H9 (cell line): ENCODE measurements around the gene WNT2. TPM values are rescaled to one million over a fixed set of nuclear protein-coding genes. Genes with fewer than 3 reads are reported as not detected.

Experiments used
- DNase-seq: peaks from one replicate; pipeline ENCODE4 v3.0.0-alpha.2; 2017
- H2AFZ ChIP-seq: one replicate; pipeline ENCODE4 v1.6.1; 2013; ENCODE audit warnings: mild to moderate bottlenecking, low read length, control low read depth, moderate library complexity
- H2AK5ac ChIP-seq: 2 replicates; pipeline ENCODE4 v1.6.1; 2013; ENCODE audit warnings: low read length, control low read depth, mixed read lengths; ENCODE audit not compliant: insufficient read length
- H2BK120ac ChIP-seq: one replicate; pipeline ENCODE4 v1.6.1; 2013; ENCODE audit warnings: low read depth, mild to moderate bottlenecking, low read length, control low read depth, inconsistent platforms; ENCODE audit not compliant: poor library complexity, severe bottlenecking
- H2BK12ac ChIP-seq: 2 replicates; pipeline ENCODE4 v1.6.1; 2013; ENCODE audit warnings: low read length, control low read depth, mixed read lengths, low read depth; ENCODE audit not compliant: insufficient read length
- H2BK15ac ChIP-seq: 2 replicates; pipeline ENCODE4 v1.6.1; 2013; ENCODE audit warnings: low read depth, low read length, control low read depth
- H2BK20ac ChIP-seq: one replicate; pipeline ENCODE4 v1.6.1; 2013; ENCODE audit warnings: low read depth, mild to moderate bottlenecking, low read length, control low read depth, inconsistent platforms; ENCODE audit not compliant: poor library complexity, severe bottlenecking
- H2BK5ac ChIP-seq: 2 replicates; pipeline ENCODE4 v1.6.1; 2013; ENCODE audit warnings: low read length, control low read depth, mixed read lengths; ENCODE audit not compliant: insufficient read length
- H3K14ac ChIP-seq: 2 replicates; pipeline ENCODE4 v1.6.1; 2013; ENCODE audit warnings: low read length, control low read depth; ENCODE audit not compliant: insufficient read depth
- H3K18ac ChIP-seq: 2 replicates; pipeline ENCODE4 v1.6.1; 2013; ENCODE audit warnings: low read depth, mild to moderate bottlenecking, mixed read lengths, low read length, control low read depth; ENCODE audit not compliant: insufficient read length
- H3K23ac ChIP-seq: 2 replicates; pipeline ENCODE4 v1.6.1; 2013; ENCODE audit warnings: low read length, control low read depth, mixed read lengths, low read depth; ENCODE audit not compliant: insufficient read length
- H3K23me2 ChIP-seq: 2 replicates; pipeline ENCODE4 v1.6.1; 2013; ENCODE audit warnings: low read depth, mild to moderate bottlenecking, mixed read lengths, low read length, control low read depth; ENCODE audit not compliant: insufficient read length, poor library complexity, severe bottlenecking
- H3K27ac ChIP-seq: 2 replicates; pipeline ENCODE4 v1.5.1; 2013; ENCODE audit warnings: low read length, control low read depth, mixed read lengths, low read depth; ENCODE audit not compliant: insufficient read length
- H3K27me3 ChIP-seq: 2 replicates; pipeline ENCODE4 v1.6.1; 2013; ENCODE audit warnings: low read length, control low read depth, inconsistent platforms; ENCODE audit not compliant: insufficient read depth
- H3K4ac ChIP-seq: 2 replicates; pipeline ENCODE4 v1.6.1; 2013; ENCODE audit warnings: low read depth, mild to moderate bottlenecking, control low read depth, inconsistent platforms, low read length, moderate library complexity
- H3K4me1 ChIP-seq: 2 replicates; pipeline ENCODE4 v1.6.1; 2013; ENCODE audit warnings: low read length, control low read depth, inconsistent platforms; ENCODE audit not compliant: insufficient read depth
- H3K4me2 ChIP-seq: 2 replicates; pipeline ENCODE4 v1.6.1; 2013; ENCODE audit warnings: low read length, control low read depth, mixed read lengths; ENCODE audit not compliant: insufficient read length, insufficient read depth
- H3K56ac ChIP-seq: 2 replicates; pipeline ENCODE4 v1.6.1; 2013; ENCODE audit warnings: low read depth, mild to moderate bottlenecking, mixed read lengths, low read length, control low read depth; ENCODE audit not compliant: insufficient read length
- H3K79me1 ChIP-seq: 2 replicates; pipeline ENCODE4 v1.6.1; 2013; ENCODE audit warnings: low read depth, mild to moderate bottlenecking, moderate library complexity, low read length, control low read depth, inconsistent platforms; ENCODE audit not compliant: insufficient read depth, poor library complexity, severe bottlenecking
- H3K79me2 ChIP-seq: 2 replicates; pipeline ENCODE4 v1.6.1; 2013; ENCODE audit warnings: low read length, control low read depth, inconsistent platforms; ENCODE audit not compliant: insufficient read depth
- H3K9ac ChIP-seq: 2 replicates; pipeline ENCODE4 v1.6.1; 2013; ENCODE audit warnings: low read length, control low read depth, mixed read lengths; ENCODE audit not compliant: insufficient read length; ENCODE audit errors: extremely low read depth
- H3K9me3 ChIP-seq: one replicate; pipeline ENCODE4 v1.6.1; 2013; ENCODE audit warnings: low read depth, low read length, inconsistent platforms; ENCODE audit not compliant: control insufficient read depth
- H3T11ph ChIP-seq: one replicate; pipeline ENCODE4 v1.6.1; 2013; ENCODE audit warnings: mild to moderate bottlenecking, low read length, control low read depth, inconsistent platforms
- H4K20me1 ChIP-seq: one replicate; pipeline ENCODE4 v1.6.1; 2013; ENCODE audit not compliant: control insufficient read depth, insufficient read length, insufficient read depth
- H4K5ac ChIP-seq: 2 replicates; pipeline ENCODE4 v1.6.1; 2013; ENCODE audit warnings: low read depth, mild to moderate bottlenecking, mixed read lengths, low read length, control low read depth; ENCODE audit not compliant: insufficient read length
- H4K8ac ChIP-seq: replicated peaks from 2 replicates; pipeline ENCODE4 v1.6.1; 2013; ENCODE audit warnings: low read length, control low read depth, mixed read lengths, low read depth; ENCODE audit not compliant: insufficient read length
- H4K91ac ChIP-seq: 2 replicates; pipeline ENCODE4 v1.6.1; 2013; ENCODE audit warnings: low read depth, mild to moderate bottlenecking, moderate library complexity, mixed read lengths, low read length, control low read depth; ENCODE audit not compliant: insufficient read length
- H3K27ac Mint-ChIP-seq, 3 experiments: 2 replicates in 2 of 3; 3 replicates in 1 of 3; pipeline ENCODE4 v1.8.0; 2020 to 2021; ENCODE audit warnings: mixed read lengths in 3 of 3, mild to moderate bottlenecking in 1 of 3, moderate library complexity in 1 of 3
- H3K27me3 Mint-ChIP-seq: 2 replicates; pipeline ENCODE4 v1.8.0; 2021; ENCODE audit warnings: low read depth, mild to moderate bottlenecking, moderate library complexity, mixed read lengths
- H3K36me3 Mint-ChIP-seq, 3 experiments: 2 replicates in 2 of 3; 3 replicates in 1 of 3; pipeline ENCODE4 v1.8.0; 2020 to 2021; ENCODE audit warnings: low read depth in 3 of 3, mixed read lengths in 3 of 3; ENCODE audit not compliant: insufficient read depth in 1 of 3
- H3K4me1 Mint-ChIP-seq, 2 experiments: 2 replicates each; pipeline ENCODE4 v1.8.0; 2020; ENCODE audit warnings: mixed read lengths in 2 of 2
- H3K4me3 Mint-ChIP-seq, 2 experiments: 2 replicates in 1 of 2; 3 replicates in 1 of 2; pipeline ENCODE4 v1.8.0; 2020 to 2021; ENCODE audit warnings: mild to moderate bottlenecking in 2 of 2, mixed read lengths in 2 of 2, moderate library complexity in 1 of 2
- H3K9me3 Mint-ChIP-seq, 2 experiments: 2 replicates in 1 of 2; 3 replicates in 1 of 2; pipeline ENCODE4 v1.8.0; 2020; ENCODE audit warnings: mild to moderate bottlenecking in 2 of 2, mixed read lengths in 2 of 2, moderate library complexity in 1 of 2
- WGBS: extraction: QIAGEN DNeasy Blood & Tissue Kit; methylation state at CpG from one replicate; pipeline ENCODE4 v1.1.7; 2013; ENCODE audit warnings: missing lambda C conversion rate, low lambda C conversion rate, mixed read lengths; ENCODE audit not compliant: insufficient read length; ENCODE audit errors: extremely low coverage; 5-methylcytosine and 5-hydroxymethylcytosine counted together
- total RNA-seq: library from RNA; stranded (reverse); gene quantifications from 2 replicates; pipeline ENCODE4 v1.2.1, GENCODE V29; 2021
- TF ChIP-seq, protein P1 (sequence below): fragments of 200-600 bp; sonication (generic); conservative IDR thresholded peaks from 3 replicates; pipeline ENCODE4 v1.8.0; 2021; ENCODE audit warnings: antibody characterized with exemption, mild to moderate bottlenecking

The WNT2 gene
- total RNA-seq, 1 experiment from 2014 or later: not detected

GRCh38 chr7:117325836-117326235 lies 3.0 kb upstream of the WNT2 start:
- no peak overlapping the region for H2AK5ac ChIP-seq
- WGBS: no CpG with 5 or more reads among the region's 1 CpG
- H3K4me1 ChIP-seq: no peaks in the 10 kb centered on the region
- no peak overlapping the region for H3K23ac ChIP-seq
- DNase-seq: no peak
- no peak overlapping the region for H3K18ac ChIP-seq
- H3K27me3 Mint-ChIP-seq: peaks cover 90% of the 10 kb centered on the region
- H4K20me1 ChIP-seq: no peaks in the 10 kb centered on the region
- no peak overlapping the region for H3K56ac ChIP-seq
- H3K27ac Mint-ChIP-seq: no peak overlapping the region
- H3K36me3 Mint-ChIP-seq: peaks cover 0 to 11% (median 0%) of the 10 kb centered on the region in 3 experiments; a peak in 4 of 7 replicates
- no peaks in the 10 kb centered on the region for H3K9me3 ChIP-seq
- no peak overlapping the region for H3K14ac ChIP-seq
- H2BK15ac ChIP-seq: no peak overlapping the region
- H4K91ac ChIP-seq: no peak overlapping the region
- H3K23me2 ChIP-seq: peaks cover 21% of the 10 kb centered on the region
- H4K8ac ChIP-seq: no peak overlapping the region
- H3K79me2 ChIP-seq: no peaks in the 10 kb centered on the region
- H3K9ac ChIP-seq: no peak overlapping the region
- no peak overlapping the region for H2BK120ac ChIP-seq
- no peaks in the 10 kb centered on the region for H3K79me1 ChIP-seq
- peaks cover 10% of the 10 kb centered on the region in 2 experiments; a peak in 4 of 5 replicates for H3K9me3 Mint-ChIP-seq
- no peak overlapping the region for H3T11ph ChIP-seq
- no peak overlapping the region for H3K4me2 ChIP-seq
- no peak overlapping the region for H2BK5ac ChIP-seq
- peaks cover 52% of the 10 kb centered on the region for H3K27me3 ChIP-seq
- H3K4me1 Mint-ChIP-seq: peaks cover 9 to 22% of the 10 kb centered on the region in 2 experiments
- H2BK12ac ChIP-seq: no peak overlapping the region
- no peak overlapping the region for H3K4me3 Mint-ChIP-seq
- no peak overlapping the region for H2BK20ac ChIP-seq
- no peak overlapping the region for H3K27ac ChIP-seq
- H2AFZ ChIP-seq: no peak overlapping the region
- H4K5ac ChIP-seq: no peak overlapping the region
- TF ChIP-seq, protein P1, sequence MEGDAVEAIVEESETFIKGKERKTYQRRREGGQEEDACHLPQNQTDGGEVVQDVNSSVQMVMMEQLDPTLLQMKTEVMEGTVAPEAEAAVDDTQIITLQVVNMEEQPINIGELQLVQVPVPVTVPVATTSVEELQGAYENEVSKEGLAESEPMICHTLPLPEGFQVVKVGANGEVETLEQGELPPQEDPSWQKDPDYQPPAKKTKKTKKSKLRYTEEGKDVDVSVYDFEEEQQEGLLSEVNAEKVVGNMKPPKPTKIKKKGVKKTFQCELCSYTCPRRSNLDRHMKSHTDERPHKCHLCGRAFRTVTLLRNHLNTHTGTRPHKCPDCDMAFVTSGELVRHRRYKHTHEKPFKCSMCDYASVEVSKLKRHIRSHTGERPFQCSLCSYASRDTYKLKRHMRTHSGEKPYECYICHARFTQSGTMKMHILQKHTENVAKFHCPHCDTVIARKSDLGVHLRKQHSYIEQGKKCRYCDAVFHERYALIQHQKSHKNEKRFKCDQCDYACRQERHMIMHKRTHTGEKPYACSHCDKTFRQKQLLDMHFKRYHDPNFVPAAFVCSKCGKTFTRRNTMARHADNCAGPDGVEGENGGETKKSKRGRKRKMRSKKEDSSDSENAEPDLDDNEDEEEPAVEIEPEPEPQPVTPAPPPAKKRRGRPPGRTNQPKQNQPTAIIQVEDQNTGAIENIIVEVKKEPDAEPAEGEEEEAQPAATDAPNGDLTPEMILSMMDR: no peak
- no peak overlapping the region for H3K4ac ChIP-seq
